KMS-11 (cell line): ENCODE data around the gene SYT17.

ENCODE experiments used
- H2AFZ ChIP-seq: fragments of 200-600 bp; sonication (generic); 2 replicates; pipeline ENCODE4 v1.6.1; 2016; ENCODE audit warnings: antibody characterized with exemption, mixed run types, low read depth
- H3K27ac ChIP-seq: fragments of 200-600 bp; sonication (generic); 2 replicates; pipeline ENCODE4 v1.6.1; 2016; ENCODE audit warnings: mild to moderate bottlenecking, mixed run types
- H3K27me3 ChIP-seq: fragments of 200-600 bp; sonication (generic); 2 replicates; pipeline ENCODE4 v1.6.1; 2017; ENCODE audit warnings: mild to moderate bottlenecking, low read depth, mixed run types, moderate library complexity; ENCODE audit not compliant: insufficient read depth
- H3K36me3 ChIP-seq: fragments of 200-600 bp; sonication (generic); 2 replicates; pipeline ENCODE4 v1.6.1; 2017; ENCODE audit warnings: mild to moderate bottlenecking, mixed run types; ENCODE audit not compliant: insufficient read depth
- H3K4me1 ChIP-seq: fragments of 200-600 bp; sonication (generic); 2 replicates; pipeline ENCODE4 v1.6.1; 2016; ENCODE audit warnings: mild to moderate bottlenecking, low read depth, mixed run types; ENCODE audit not compliant: poor library complexity, severe bottlenecking
- H3K4me2 ChIP-seq: fragments of 200-600 bp; sonication (generic); 2 replicates; pipeline ENCODE4 v1.7.0; 2016; ENCODE audit warnings: mild to moderate bottlenecking, mixed run types
- H3K4me3 ChIP-seq: fragments of 200-600 bp; sonication (generic); IDR thresholded peaks from 2 replicates; pipeline ENCODE4 v1.6.1; 2017; ENCODE audit warnings: low read depth, low read length, mixed read lengths; ENCODE audit not compliant: insufficient read depth
- H3K79me2 ChIP-seq: fragments of 200-600 bp; sonication (generic); 2 replicates; pipeline ENCODE4 v1.6.1; 2016; ENCODE audit warnings: low read depth, mixed run types; ENCODE audit not compliant: insufficient read depth
- H3K9ac ChIP-seq: fragments of 200-600 bp; sonication (generic); 2 replicates; pipeline ENCODE4 v1.6.1; 2016; ENCODE audit warnings: mild to moderate bottlenecking, mixed run types
- H4K20me1 ChIP-seq: fragments of 200-600 bp; sonication (generic); 2 replicates; pipeline ENCODE4 v1.6.1; 2016; ENCODE audit warnings: mild to moderate bottlenecking, mixed run types; ENCODE audit not compliant: insufficient read depth
- TF ChIP-seq, protein P1 (sequence below): fragments of 200-600 bp; sonication (generic); conservative IDR thresholded peaks from 2 replicates; pipeline ENCODE4 v1.6.1; 2017; ENCODE audit warnings: low read depth, mild to moderate bottlenecking, antibody characterized with exemption, low read length, moderate library complexity, mixed read lengths

The SYT17 gene

DNA sequence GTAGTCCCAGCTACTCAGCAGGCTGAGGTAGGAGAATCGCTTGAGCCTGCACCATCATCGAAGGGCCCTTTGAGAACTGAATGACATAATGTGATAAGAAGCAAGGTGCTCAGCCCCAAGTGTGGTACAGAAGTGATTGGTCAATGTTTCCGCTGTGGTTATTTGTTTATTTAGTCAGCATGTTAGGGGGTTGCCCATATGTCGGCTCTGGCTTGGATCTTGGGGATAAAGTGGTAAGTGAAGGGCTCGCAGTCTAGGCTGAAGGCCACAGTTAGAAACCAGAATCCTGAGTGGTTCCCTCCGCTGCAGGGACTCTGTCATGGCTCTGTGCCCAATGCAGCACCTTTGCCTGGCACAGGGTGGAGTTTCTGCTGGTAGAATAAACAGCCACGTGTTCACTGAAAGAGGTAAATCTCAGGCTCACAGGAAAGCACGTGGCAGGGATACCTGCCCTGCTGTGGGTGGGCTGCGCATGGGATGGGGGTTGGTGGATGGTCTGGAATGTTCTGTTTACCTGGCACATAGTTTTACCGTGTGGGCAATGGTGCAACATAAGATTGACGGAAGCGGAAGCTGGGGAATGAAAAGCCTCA, 35.4 kb downstream of the SYT17 start:
- Histone ChIP-seq H3K4me1 (no peaks in the 10 kb centered on the region), H3K27ac (no peak overlapping the region), H4K20me1 (no peaks in the 10 kb centered on the region), H2AFZ (no peak overlapping the region), H3K4me2 (no peak overlapping the region), H3K9ac (no peak overlapping the region), H3K79me2 (no peaks in the 10 kb centered on the region), H3K4me3 (no peak overlapping the region), H3K27me3 (no peaks in the 10 kb centered on the region), H3K36me3 (no peaks in the 10 kb centered on the region)
- TF ChIP-seq, protein P1, sequence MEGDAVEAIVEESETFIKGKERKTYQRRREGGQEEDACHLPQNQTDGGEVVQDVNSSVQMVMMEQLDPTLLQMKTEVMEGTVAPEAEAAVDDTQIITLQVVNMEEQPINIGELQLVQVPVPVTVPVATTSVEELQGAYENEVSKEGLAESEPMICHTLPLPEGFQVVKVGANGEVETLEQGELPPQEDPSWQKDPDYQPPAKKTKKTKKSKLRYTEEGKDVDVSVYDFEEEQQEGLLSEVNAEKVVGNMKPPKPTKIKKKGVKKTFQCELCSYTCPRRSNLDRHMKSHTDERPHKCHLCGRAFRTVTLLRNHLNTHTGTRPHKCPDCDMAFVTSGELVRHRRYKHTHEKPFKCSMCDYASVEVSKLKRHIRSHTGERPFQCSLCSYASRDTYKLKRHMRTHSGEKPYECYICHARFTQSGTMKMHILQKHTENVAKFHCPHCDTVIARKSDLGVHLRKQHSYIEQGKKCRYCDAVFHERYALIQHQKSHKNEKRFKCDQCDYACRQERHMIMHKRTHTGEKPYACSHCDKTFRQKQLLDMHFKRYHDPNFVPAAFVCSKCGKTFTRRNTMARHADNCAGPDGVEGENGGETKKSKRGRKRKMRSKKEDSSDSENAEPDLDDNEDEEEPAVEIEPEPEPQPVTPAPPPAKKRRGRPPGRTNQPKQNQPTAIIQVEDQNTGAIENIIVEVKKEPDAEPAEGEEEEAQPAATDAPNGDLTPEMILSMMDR = no peak

DNA sequence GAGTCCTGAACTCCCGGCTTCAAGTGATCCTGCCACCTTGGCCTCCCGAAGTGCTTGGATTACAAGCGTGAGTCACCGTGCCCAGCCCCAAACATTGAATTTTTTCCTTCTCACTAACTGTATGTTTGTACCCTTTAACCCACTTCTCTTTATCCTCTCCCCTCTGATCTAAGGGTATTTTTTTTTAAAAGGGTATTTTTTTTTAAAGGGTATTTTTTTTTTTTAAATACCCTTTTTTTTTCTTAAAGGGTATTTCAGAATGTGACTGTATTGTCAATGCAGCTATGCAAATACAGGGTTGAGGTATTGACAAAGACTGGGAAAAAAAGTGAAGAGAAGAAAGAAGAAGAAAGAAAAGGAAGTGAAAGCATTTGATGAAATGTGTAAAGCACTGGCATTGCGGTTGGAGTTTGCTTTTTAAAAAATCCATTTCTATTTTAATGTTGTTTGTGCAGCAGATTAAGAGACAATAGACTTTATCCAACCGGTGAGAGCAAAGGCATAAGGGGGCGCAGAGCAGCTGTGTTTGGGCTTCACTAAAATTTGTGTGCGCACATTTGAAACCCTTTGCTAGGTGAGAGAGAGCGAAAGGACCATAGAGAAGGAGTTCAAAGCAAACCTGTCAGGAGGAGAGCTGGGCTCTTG, 42.4 kb downstream of the SYT17 start:
- Histone ChIP-seq H3K4me2 (no peak overlapping the region), H3K4me1 (no peaks in the 10 kb centered on the region), H4K20me1 (no peaks in the 10 kb centered on the region), H3K79me2 (no peaks in the 10 kb centered on the region), H3K36me3 (no peaks in the 10 kb centered on the region), H2AFZ (no peak overlapping the region), H3K4me3 (no peak overlapping the region), H3K9ac (no peak overlapping the region), H3K27me3 (no peaks in the 10 kb centered on the region), H3K27ac (no peak overlapping the region)
- TF ChIP-seq, protein P1 = no peak

DNA sequence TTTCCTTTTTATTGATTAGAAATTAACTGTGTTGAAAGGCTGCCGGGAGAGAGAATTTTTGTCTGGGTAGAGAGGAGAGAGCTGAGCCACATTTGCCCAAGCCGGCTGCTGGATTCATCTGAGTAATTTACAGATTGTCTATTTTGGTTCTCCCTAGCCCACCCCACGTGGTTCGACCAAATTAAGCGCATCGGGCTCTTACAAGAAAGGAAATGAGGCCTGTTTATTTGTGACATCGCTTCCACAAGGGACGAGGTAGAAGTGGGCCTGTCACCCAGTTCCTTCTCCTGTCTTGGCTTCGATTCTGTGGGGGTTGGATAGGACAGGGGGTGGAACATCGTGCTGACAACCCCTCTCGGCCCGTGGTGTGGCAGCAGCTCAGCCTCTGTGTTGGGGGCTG, 42.9 kb downstream of the SYT17 start:
- Histone ChIP-seq H3K27me3 (no peaks in the 10 kb centered on the region), H3K4me2 (no peak overlapping the region), H3K27ac (no peak overlapping the region), H3K79me2 (no peaks in the 10 kb centered on the region), H3K4me3 (no peak overlapping the region), H3K9ac (no peak overlapping the region), H2AFZ (no peak overlapping the region), H3K4me1 (no peaks in the 10 kb centered on the region), H4K20me1 (no peaks in the 10 kb centered on the region), H3K36me3 (no peaks in the 10 kb centered on the region)
- TF ChIP-seq, protein P1 = no peak

DNA sequence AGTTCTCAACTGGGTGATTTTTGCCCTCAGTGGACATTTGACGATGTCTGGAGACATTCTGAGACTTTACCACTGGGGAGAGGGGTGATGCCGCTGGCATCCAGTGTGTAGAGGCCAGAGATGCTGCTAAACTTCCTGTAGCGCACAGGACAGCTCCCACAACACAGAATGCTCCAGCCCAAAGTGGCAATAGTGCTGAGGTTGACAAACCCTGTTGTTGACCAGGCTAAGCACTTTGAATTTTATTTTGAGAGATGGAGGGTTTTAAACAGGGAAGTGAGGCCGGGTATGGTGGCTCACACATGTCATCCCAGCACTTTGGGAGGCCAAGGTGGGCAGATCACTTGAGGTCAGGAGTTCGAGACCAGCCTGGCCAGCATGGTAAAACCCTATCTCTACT, 44.0 kb downstream of the SYT17 start:
- Histone ChIP-seq H3K4me3 (no peak overlapping the region), H3K9ac (no peak overlapping the region), H4K20me1 (no peaks in the 10 kb centered on the region), H3K27ac (no peak overlapping the region), H3K4me2 (no peak overlapping the region), H3K79me2 (no peaks in the 10 kb centered on the region), H3K4me1 (no peaks in the 10 kb centered on the region), H2AFZ (no peak overlapping the region), H3K36me3 (no peaks in the 10 kb centered on the region), H3K27me3 (no peaks in the 10 kb centered on the region)
- TF ChIP-seq, protein P1 = no peak
